Esophagus (tissue), 2 donors: Measurements from ENCODE around the gene LONP1. TPM values are rescaled to one million over a fixed set of nuclear protein-coding genes. Genes with fewer than 3 reads are reported as not detected.

Experiments used
- H3K27ac ChIP-seq, 2 donors: one replicate each; pipeline ENCODE4 v1.5.1; 2013; ENCODE audit warnings: low read depth in 2 of 2, mild to moderate bottlenecking in 2 of 2, inconsistent platforms in 1 of 2, low read length in 1 of 2, moderate library complexity in 1 of 2
- H3K27me3 ChIP-seq, 2 donors: one replicate each; pipeline ENCODE4 v1.6.1; 2013; ENCODE audit warnings: low read length in 2 of 2, control low read depth in 1 of 2, mild to moderate bottlenecking in 1 of 2; ENCODE audit not compliant: insufficient read depth in 2 of 2, control insufficient read depth in 1 of 2
- H3K36me3 ChIP-seq, 2 donors: one replicate each; pipeline ENCODE4 v1.6.1; 2013; ENCODE audit warnings: low read length in 1 of 2; ENCODE audit not compliant: control insufficient read depth in 2 of 2, insufficient read depth in 2 of 2
- H3K4me1 ChIP-seq, 2 donors: one replicate each; pipeline ENCODE4 v1.6.1; 2013; ENCODE audit warnings: low read length in 1 of 2; ENCODE audit not compliant: control insufficient read depth in 2 of 2, insufficient read depth in 2 of 2
- H3K4me3 ChIP-seq, 2 donors: one replicate each; pipeline ENCODE4 v1.5.1; 2013; ENCODE audit warnings: low read length in 2 of 2, mild to moderate bottlenecking in 2 of 2, low read depth in 1 of 2, moderate library complexity in 1 of 2
- H3K9me3 ChIP-seq, 2 donors: one replicate each; pipeline ENCODE4 v1.6.1; 2013; ENCODE audit warnings: mild to moderate bottlenecking in 2 of 2, low read depth in 1 of 2, low read length in 1 of 2, moderate library complexity in 1 of 2; ENCODE audit not compliant: control insufficient read depth in 2 of 2, insufficient read depth in 1 of 2
- WGBS, 2 donors: extraction: QIAGEN DNeasy Blood & Tissue Kit; methylation state at CpG; one replicate each; pipeline ENCODE4 v1.1.7; 2013; 5-methylcytosine and 5-hydroxymethylcytosine counted together
- polyA plus RNA-seq, 2 donors: library from polyadenylated mRNA; stranded (reverse); fragments of 200-250 nt; gene quantifications; one replicate each; pipeline ENCODE4 v1.2.3, GENCODE V29; 2013
- donor health status: healthy with polysubstance abuse.
- donor health status: Bipolar disorder and iron deficiency.

The LONP1 gene
- polyA plus RNA-seq, 2 donors, result 19.3 to 36.1 TPM

GRCh38 chr19:5672708-5673459 is 47.1 kb downstream of the LONP1 start:
- H3K27ac ChIP-seq, result no peak overlapping the region
- peaks cover 6 to 20% of the 10 kb centered on the region in 2 donors for H3K36me3 ChIP-seq
- WGBS, 2 donors, result 90 to 93% methylated on average over 13 of the region's 13 CpGs
- no peaks in the 10 kb centered on the region for H3K4me1 ChIP-seq
- no peak overlapping the region for H3K4me3 ChIP-seq
- no peaks in the 10 kb centered on the region for H3K27me3 ChIP-seq
- H3K9me3 ChIP-seq, result no peaks in the 10 kb centered on the region

DNA sequence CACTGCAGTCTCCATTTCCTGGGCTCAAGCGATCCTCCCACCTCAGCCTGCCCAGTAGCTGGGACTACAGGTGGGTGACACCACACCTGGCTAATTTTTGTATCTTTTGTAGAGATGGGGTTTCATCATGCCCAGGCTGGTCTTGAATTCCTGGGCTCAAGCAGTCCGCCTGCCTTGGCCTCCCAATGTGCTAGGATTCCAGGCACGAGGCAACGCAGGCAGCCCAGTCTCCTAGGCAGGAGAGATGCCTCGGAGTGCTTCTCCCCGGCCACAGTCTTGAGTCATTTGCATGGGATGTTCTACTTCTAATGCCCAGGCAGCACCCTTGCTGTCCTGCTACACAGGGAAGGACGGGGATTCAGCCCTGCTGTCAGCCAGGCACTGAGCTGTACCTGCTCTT is 48.3 kb downstream of the LONP1 start:
- Histone ChIP-seq H3K27me3 (no peaks in the 10 kb centered on the region), H3K9me3 (no peaks in the 10 kb centered on the region), H3K4me3 (no peak overlapping the region), H3K27ac (no peak overlapping the region), H3K4me1 (no peaks in the 10 kb centered on the region), H3K36me3 (peaks cover 16 to 30% of the 10 kb centered on the region in 2 donors)
- WGBS, 2 donors, result 75 to 83% methylated on average over 7 of the region's 7 CpGs

DNA sequence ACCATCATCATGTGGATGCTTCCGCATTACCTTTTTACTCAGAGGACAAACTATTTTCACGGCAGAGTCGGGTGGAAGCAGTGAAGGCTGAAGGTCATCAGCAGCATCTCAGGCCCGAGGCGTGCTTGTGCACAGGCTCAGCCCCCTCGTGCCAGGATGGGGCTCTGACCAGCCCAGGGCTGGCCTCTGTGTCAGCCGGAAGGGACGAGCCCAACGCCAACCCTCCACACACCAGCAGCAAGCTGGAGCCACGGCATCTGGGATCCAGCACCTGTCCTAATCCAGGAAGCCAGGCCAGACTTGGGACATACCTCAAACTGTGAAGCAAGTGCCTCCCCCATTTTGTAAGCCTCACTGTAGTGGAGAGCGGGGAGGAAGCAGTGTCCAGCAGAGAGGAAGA is 50.7 kb downstream of the LONP1 start:
- no peaks in the 10 kb centered on the region for H3K27me3 ChIP-seq
- no peaks in the 10 kb centered on the region for H3K9me3 ChIP-seq
- no peaks in the 10 kb centered on the region for H3K4me1 ChIP-seq
- 84 to 88% methylated on average over 11 of the region's 11 CpGs for WGBS, 2 donors
- peaks cover 21 to 41% of the 10 kb centered on the region in 2 donors for H3K36me3 ChIP-seq
- H3K4me3 ChIP-seq, result no peak overlapping the region
- no peak overlapping the region for H3K27ac ChIP-seq

- H3K27me3 ChIP-seq, result no peaks in the 10 kb centered on the region
- H3K4me1 ChIP-seq, result no peaks in the 10 kb centered on the region
- WGBS, 2 donors, result 83 to 85% methylated on average over 22 of the region's 22 CpGs
- no peak overlapping the region for H3K27ac ChIP-seq
- no peak overlapping the region for H3K4me3 ChIP-seq
- H3K9me3 ChIP-seq, result no peaks in the 10 kb centered on the region
- peaks cover 26 to 50% of the 10 kb centered on the region in 2 donors for H3K36me3 ChIP-seq
These were observed 52.1 kb downstream of the LONP1 start for GRCh38 chr19:5667751-5668271.

DNA sequence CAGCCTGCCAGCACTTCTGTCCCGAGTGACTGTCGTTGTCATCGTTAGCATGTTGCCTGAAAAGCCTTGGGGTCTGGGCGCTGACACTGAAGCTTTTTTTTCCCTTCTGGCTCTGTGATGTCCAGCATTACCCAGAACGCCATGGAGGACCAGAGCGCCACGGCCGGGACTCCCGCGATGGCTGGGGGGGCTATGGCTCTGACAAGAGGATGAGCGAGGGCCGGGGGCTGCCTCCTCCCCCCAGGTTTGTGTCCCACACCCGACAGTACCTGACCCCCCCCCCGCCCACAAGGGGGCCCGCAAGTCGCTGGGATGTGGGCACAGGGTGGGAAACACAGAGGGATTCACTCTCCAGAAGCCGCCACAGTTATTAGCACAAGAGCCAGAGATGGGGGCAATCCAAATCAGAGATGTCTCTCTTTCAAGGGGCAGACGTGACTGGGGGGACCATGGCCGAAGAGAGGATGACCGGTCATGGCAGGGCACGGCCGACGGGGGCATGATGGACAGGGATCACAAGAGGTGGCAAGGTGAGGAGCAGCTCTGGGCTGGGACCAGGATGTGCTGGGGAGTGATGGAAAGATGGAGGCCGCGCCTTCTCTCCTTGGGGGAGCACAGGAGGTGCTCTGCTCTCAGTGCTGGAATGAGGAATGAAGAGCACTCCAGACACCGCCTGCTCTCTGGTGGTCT is 52.9 kb downstream of the LONP1 start:
- Histone ChIP-seq H3K4me3 (no peak overlapping the region), H3K27ac (no peak overlapping the region), H3K9me3 (no peaks in the 10 kb centered on the region), H3K4me1 (no peaks in the 10 kb centered on the region), H3K27me3 (no peaks in the 10 kb centered on the region), H3K36me3 (peaks cover 26 to 49% of the 10 kb centered on the region in 2 donors)
- WGBS, 2 donors, result 91 to 92% methylated on average over 26 of the region's 26 CpGs

GRCh38 chr19:5665781-5666513 is 54.0 kb downstream of the LONP1 start:
- WGBS, 2 donors, result 72 to 74% methylated on average over 10 of the region's 10 CpGs
- Histone ChIP-seq H3K27me3 (no peaks in the 10 kb centered on the region), H3K36me3 (peaks cover 33 to 52% of the 10 kb centered on the region in 2 donors)

GRCh38 chr19:5664515-5664914 is 55.4 kb downstream of the LONP1 start:
- WGBS, 2 donors, result 74 to 80% methylated on average over 2 of the region's 2 CpGs

More at GRCh38 chr19:5665781-5666513, 54.0 kb downstream of the LONP1 start:
- H3K9me3 ChIP-seq, result no peaks in the 10 kb centered on the region
- H3K27ac ChIP-seq, result no peak overlapping the region
- H3K4me3 ChIP-seq, result no peak overlapping the region
- no peaks in the 10 kb centered on the region for H3K4me1 ChIP-seq

GRCh38 chr19:5663904-5664303 is 56.0 kb downstream of the LONP1 start:
- Histone ChIP-seq H3K27ac (no peak overlapping the region), H3K4me1 (no peaks in the 10 kb centered on the region), H3K4me3 (no peak overlapping the region), H3K27me3 (no peaks in the 10 kb centered on the region), H3K9me3 (no peaks in the 10 kb centered on the region), H3K36me3 (peaks cover 28 to 51% of the 10 kb centered on the region in 2 donors)
- 93 to 94% methylated on average over 17 of the region's 17 CpGs for WGBS, 2 donors

More at GRCh38 chr19:5664515-5664914, 55.4 kb downstream of the LONP1 start:
- no peak overlapping the region for H3K27ac ChIP-seq
- peaks cover 32 to 57% of the 10 kb centered on the region in 2 donors for H3K36me3 ChIP-seq
- no peaks in the 10 kb centered on the region for H3K4me1 ChIP-seq
- H3K4me3 ChIP-seq, result no peak overlapping the region
- H3K9me3 ChIP-seq, result no peaks in the 10 kb centered on the region
- H3K27me3 ChIP-seq, result no peaks in the 10 kb centered on the region

DNA sequence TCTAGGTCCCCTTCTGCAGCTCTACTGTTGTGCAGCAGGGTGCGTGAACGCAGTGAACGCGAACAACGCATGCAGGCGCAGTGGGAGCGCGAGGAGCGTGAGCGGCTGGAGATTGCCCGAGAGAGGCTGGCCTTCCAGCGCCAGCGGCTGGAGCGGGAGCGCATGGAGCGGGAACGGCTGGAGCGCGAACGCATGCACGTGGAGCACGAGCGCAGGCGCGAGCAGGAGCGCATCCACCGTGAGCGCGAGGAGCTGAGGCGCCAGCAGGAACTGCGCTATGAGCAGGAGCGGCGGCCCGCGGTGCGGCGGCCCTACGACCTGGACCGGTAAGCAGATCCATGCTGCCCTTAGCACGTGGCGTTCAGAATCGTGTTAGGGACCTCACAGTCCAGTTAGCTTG is 58.5 kb downstream of the LONP1 start:
- no peaks in the 10 kb centered on the region for H3K27me3 ChIP-seq
- 98 to 99% methylated on average over 42 of the region's 42 CpGs for WGBS, 2 donors
- no peak overlapping the region for H3K27ac ChIP-seq
- H3K4me1 ChIP-seq, result no peaks in the 10 kb centered on the region
- no peak overlapping the region for H3K4me3 ChIP-seq
- H3K36me3 ChIP-seq, result peaks cover 17 to 46% of the 10 kb centered on the region in 2 donors
- no peaks in the 10 kb centered on the region for H3K9me3 ChIP-seq
